Fibroblast of pulmonary artery (primary cell): Measurements from ENCODE around the gene HRH3.

Experiments used
- DNase-seq: peaks from one replicate; pipeline ENCODE4 v3.0.0-alpha.2; 2010; ENCODE audit warnings: low read depth
- H3K4me3 ChIP-seq: replicated peaks from 2 replicates; pipeline ENCODE4 v1.5.1; 2011; ENCODE audit warnings: low read depth, mild to moderate bottlenecking, control low read depth, low read length, moderate library complexity
- TF ChIP-seq, protein P1 (sequence below): IDR thresholded peaks from 2 replicates; pipeline ENCODE4 v1.5.1; 2011; ENCODE audit warnings: mild to moderate bottlenecking, control low read depth, low read length, inconsistent platforms; ENCODE audit errors: missing control alignments

HRH3 gene

GRCh38 chr20:62219992-62220665, at the start of gene HRH3:
TSS of gene HRH3 (minus strand) at chr20:62220278. CDS start at chr20:62219970, 308 bp downstream.
- peak; percentile 26 for DNase-seq
- H3K4me3 ChIP-seq = no peak within 1 kb of the TSS
- TF ChIP-seq, protein P1, sequence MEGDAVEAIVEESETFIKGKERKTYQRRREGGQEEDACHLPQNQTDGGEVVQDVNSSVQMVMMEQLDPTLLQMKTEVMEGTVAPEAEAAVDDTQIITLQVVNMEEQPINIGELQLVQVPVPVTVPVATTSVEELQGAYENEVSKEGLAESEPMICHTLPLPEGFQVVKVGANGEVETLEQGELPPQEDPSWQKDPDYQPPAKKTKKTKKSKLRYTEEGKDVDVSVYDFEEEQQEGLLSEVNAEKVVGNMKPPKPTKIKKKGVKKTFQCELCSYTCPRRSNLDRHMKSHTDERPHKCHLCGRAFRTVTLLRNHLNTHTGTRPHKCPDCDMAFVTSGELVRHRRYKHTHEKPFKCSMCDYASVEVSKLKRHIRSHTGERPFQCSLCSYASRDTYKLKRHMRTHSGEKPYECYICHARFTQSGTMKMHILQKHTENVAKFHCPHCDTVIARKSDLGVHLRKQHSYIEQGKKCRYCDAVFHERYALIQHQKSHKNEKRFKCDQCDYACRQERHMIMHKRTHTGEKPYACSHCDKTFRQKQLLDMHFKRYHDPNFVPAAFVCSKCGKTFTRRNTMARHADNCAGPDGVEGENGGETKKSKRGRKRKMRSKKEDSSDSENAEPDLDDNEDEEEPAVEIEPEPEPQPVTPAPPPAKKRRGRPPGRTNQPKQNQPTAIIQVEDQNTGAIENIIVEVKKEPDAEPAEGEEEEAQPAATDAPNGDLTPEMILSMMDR = no peak

DNA sequence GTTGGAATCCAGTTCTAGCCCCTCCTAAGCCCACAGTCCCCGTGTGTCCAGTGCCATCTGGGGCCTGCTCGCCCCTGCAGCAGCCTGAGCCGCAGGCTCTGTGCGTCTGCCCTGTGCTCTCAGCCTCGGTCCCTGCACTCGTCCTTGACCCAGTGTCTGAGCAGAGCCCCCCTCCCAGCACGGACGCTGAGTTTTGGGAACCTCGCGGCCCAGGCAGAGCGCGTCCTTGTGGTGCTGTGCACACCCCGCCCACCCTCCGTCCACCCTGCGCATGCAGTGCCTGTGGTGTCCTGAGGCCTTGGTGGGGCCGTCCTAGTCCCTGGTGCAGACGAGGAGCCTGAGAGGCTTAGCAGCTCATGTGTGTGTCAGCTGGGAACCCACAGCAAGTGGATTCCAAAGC, 49.8 kb upstream of the HRH3 start:
- no peak for DNase-seq
- TF ChIP-seq, protein P1 = no peak

GRCh38 chr20:62269378-62269777, 49.3 kb upstream of the HRH3 start:
- TF ChIP-seq, protein P1 = no peak
- no peak for DNase-seq
- no peak overlapping the region for H3K4me3 ChIP-seq

More for the DNA sequence above, 49.8 kb upstream of the HRH3 start:
- H3K4me3 ChIP-seq = no peak overlapping the region

GRCh38 chr20:62268228-62268900, 48.3 kb upstream of the HRH3 start:
- H3K4me3 ChIP-seq = no peak overlapping the region
- DNase-seq = no peak
- TF ChIP-seq, protein P1 = no peak

DNA sequence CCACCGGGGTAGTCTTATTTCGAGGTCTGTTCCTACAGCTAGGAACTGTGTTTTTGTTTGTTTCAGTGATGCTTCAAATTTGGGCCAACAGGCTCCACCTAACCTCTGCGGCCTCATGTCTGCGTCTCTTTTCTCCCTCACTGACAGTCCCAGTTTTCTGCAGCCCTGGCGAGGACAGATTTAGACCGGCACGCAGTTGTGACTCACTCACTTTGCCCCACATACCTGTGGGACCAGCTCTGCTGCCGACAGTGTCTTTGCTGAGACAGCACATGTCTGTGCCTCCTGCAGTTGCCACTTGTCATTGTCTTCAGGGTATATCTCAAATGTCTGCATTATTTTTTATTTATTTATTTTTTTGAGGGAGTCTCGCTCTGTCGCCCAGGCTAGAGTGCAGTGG, 47.5 kb upstream of the HRH3 start:
- TF ChIP-seq, protein P1 = no peak
- DNase-seq = no peak
- H3K4me3 ChIP-seq = no peak overlapping the region

- TF ChIP-seq, protein P1 = no peak
- no peak overlapping the region for H3K4me3 ChIP-seq
- no peak for DNase-seq
Measured at GRCh38 chr20:62266851-62267250, 46.8 kb upstream of the HRH3 start.
